HG02642 (cell line): ENCODE results near the gene ASL.
"Not testable (repeated sequence)": the region's sequence is repeated elsewhere in the genome, so short reads cannot be mapped to it uniquely, and the experiment has no call there.

Experiments used
- ATAC-seq: cut with Tn5 transposase; IDR thresholded peaks from one replicate; pipeline ENCODE4 v1.9.1; 2021; ENCODE audit warnings: mild to moderate bottlenecking; ENCODE audit not compliant: unreplicated experiment, poor library complexity

The ASL gene

GRCh38 chr7:66116680-66117420, 41.2 kb downstream of the ASL start:
- ATAC-seq: not testable (repeated sequence)

DNA sequence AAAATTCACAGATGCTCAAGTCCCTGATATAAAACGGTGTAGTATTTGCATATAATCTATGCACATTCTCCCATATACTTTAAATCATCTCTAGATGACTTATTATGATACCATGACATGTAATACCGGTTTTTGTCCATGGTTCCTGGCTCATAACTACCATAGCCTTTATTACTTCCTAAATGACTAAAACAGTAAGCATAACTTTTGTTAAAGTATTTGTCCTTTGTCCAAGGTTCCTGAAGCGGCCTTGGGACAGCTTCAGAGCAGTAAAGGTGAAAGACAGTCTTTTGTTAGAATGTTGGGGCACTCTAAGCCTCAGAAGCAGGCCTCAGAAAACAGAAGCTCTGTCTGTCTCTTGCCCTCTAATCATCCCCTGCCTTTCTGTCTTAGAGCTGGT, 43.0 kb downstream of the ASL start:
- ATAC-seq: no peak

- no peak for ATAC-seq
Measured at GRCh38 chr7:66119245-66119850, 43.7 kb downstream of the ASL start.

- no peak for ATAC-seq
Measured at GRCh38 chr7:66123175-66123528, 47.5 kb downstream of the ASL start.

DNA sequence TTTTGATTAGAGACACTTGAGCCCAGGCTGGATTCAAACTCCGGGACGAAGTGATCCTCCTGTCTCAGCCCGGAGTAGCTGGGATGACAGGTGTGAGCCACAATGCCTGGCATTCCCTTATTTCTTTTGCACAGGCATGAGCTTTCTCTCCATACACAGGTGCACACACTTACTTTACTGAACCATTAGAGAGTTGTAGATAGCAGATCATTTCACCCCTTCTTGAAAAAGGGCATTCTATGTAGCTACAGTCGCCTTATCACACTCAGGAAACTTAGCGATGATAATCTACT, 48.9 kb downstream of the ASL start:
- ATAC-seq: not testable (repeated sequence)

GRCh38 chr7:66125052-66125694, 49.6 kb downstream of the ASL start:
- ATAC-seq: no peak

DNA sequence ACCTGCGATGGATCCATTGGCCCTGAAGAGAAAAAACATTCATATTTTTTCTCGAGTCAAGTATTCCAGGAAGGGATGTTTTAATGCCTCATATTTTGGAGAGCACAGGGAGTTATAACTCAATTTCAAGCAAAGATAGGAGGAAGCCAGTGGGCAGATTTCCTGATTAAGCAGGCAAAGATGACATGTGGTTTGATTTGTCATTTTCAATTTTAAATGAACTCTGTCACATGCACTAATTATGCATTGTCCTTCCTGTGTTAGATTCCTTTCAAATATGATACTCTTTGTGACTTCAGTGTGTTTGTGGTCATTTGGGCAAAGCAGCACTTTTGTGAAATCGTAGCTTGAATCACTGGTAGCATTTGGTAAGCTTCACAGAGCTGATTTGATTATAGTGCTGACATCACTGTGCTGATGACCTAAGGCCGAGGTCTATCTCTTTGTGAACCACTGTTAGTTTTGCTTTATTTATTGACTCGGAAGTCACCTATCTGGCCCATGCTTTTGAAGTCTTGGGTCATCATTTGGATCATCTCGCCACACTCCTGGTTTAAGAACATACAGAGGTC, 50.2 kb downstream of the ASL start:
- ATAC-seq: not testable (repeated sequence)

DNA sequence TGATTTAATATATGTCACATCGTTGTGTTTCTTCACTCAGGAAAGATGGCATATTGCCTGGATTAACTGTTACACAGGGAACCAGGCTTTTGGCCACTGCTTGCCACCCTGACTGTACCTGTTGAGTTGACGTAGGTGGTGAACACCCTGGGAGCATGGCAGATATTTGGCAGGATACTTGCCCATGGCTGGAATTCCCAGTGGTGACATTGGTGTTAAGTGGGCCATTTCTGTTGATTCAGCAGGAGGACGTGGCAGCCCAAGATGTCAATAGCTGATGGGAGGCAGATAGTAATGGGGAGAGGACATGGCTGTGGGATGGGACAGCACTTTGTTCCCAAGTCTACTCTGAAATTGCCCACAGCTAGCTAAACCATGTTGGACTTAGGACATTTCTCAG, 51.6 kb downstream of the ASL start:
- not testable (repeated sequence) for ATAC-seq

DNA sequence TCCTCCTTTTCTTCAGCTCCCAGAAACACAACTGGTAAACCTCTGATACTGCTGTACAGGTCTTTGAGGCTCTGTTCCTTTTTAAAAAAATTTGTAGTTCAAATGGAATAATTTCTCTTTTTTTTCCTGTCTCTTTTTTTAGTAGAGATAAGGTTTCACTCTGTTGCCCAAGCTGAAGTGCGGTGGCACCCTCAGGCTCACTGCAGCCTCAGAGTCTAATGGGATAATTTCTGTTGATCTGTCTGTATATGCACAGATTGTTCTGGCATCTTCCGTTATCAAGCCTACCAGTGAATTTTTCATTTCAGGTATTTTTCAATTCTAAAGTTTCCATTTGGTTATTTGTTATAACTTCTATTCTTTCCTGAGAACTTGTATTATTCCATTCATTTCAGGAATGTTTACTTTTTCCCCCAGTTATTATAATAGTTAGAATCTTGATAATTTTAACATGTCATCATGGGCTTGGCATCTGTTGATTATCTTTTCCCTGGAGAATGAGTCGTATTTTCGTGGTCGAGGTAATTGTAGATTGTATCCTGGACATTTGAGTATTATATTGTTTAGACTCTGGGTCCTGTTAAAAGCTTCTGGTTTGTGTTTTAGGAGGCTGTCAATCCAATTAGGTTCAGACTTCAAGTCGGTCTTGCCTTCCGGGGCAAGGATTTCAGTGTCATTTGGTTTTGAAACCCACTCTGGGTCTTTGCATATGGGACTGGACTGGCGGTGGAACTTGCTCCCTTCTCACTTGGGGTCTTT, 63.6 kb downstream of the ASL start:
- ATAC-seq: no peak

- ATAC-seq: no peak
Measured at GRCh38 chr7:66140924-66141323, 65.3 kb downstream of the ASL start.

- ATAC-seq: no peak
Measured at GRCh38 chr7:66142334-66142733, 66.7 kb downstream of the ASL start.

- ATAC-seq: no peak
Measured at GRCh38 chr7:66142996-66143395, 67.4 kb downstream of the ASL start.
